Measurements from ENCODE around the gene RPL34.
"Not testable (repeated sequence)": the region's sequence is repeated elsewhere in the genome, so short reads cannot be mapped to it uniquely, and the experiment has no call there.

The RPL34 gene

GRCh38 chr4:108590776-108591175 lies 29.6 kb upstream of the RPL34 start:
- no peak for TF ChIP-seq ZFX (IDR thresholded peaks at IDR 0.05; ENCODE audit: borderline replicate concordance)
- TF ChIP-seq CTCF (IDR thresholded peaks at IDR 0.05), result no peak
- H3K27ac ChIP-seq, result no peak overlapping the region

GRCh38 chr4:108592674-108592986 lies 27.7 kb upstream of the RPL34 start:
- no peak overlapping the region for H3K27ac ChIP-seq
- TF ChIP-seq ZFX (IDR thresholded peaks at IDR 0.05; ENCODE audit: borderline replicate concordance), result no peak
- no peak for TF ChIP-seq CTCF (IDR thresholded peaks at IDR 0.05)

- not testable (repeated sequence) for H3K27ac ChIP-seq
Observed at GRCh38 chr4:108594296-108594695, 26.1 kb upstream of the RPL34 start.

GRCh38 chr4:108596344-108596743 lies 24.0 kb upstream of the RPL34 start:
- no peak overlapping the region for H3K27ac ChIP-seq
- TF ChIP-seq ZFX (IDR thresholded peaks at IDR 0.05; ENCODE audit: borderline replicate concordance) (no peak), CTCF (IDR thresholded peaks at IDR 0.05) (no peak)

GRCh38 chr4:108601106-108601505 lies 19.3 kb upstream of the RPL34 start:
- TF ChIP-seq ZFX (IDR thresholded peaks at IDR 0.05; ENCODE audit: borderline replicate concordance), result no peak
- TF ChIP-seq CTCF (IDR thresholded peaks at IDR 0.05), result no peak
- no peak overlapping the region for H3K27ac ChIP-seq

- TF ChIP-seq CTCF (IDR thresholded peaks at IDR 0.05) (no peak), ZFX (IDR thresholded peaks at IDR 0.05; ENCODE audit: borderline replicate concordance) (no peak)
- H3K27ac ChIP-seq, result no peak overlapping the region
Observed at GRCh38 chr4:108601532-108601931, 18.8 kb upstream of the RPL34 start.

- no peak overlapping the region for H3K27ac ChIP-seq
- TF ChIP-seq CTCF (IDR thresholded peaks at IDR 0.05) (no peak), ZFX (IDR thresholded peaks at IDR 0.05; ENCODE audit: borderline replicate concordance) (no peak)
Observed at GRCh38 chr4:108602163-108602562, 18.2 kb upstream of the RPL34 start.

GRCh38 chr4:108607079-108607815 lies 13.1 kb upstream of the RPL34 start:
- no peak overlapping the region for H3K27ac ChIP-seq
- TF ChIP-seq CTCF (IDR thresholded peaks at IDR 0.05), result no peak
- TF ChIP-seq ZFX (IDR thresholded peaks at IDR 0.05; ENCODE audit: borderline replicate concordance), result no peak

Measured in 22Rv1 (cell line).